NK-92 treated with Interleukin-12 subunit alpha and Interleukin-12 subunit beta, amount 100 ng/mL, for 24 hours (cell line): ENCODE data around the gene POU6F1.
"Not testable (repeated sequence)": the region's sequence is repeated elsewhere in the genome, so short reads cannot be mapped to it uniquely, and the experiment has no call there.

ENCODE experiments used
- DNase-seq: peaks from one replicate; lab custom pipeline; 2025; lab: John Stamatoyannopoulos, UW

Gene POU6F1

DNA sequence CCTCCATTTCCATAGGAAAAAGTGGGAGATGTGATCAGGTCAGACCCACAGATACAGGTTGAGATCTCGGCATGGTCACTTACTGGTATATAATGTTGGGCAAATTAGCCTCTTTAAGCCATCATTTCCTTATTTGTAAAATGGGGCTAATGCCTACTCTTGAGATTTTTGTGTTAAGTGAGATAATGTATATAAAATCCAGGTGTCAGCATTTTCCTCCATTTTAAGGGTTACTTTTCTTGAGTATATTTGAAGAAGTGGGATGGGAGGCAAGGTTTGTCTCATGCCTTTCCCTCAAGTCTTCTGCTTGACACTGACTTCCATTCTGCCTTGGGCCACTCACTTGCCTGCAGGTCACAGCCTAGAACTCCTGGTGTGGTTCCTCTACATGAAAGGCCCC is 10.1 kb upstream of the POU6F1 start:
- DNase-seq, result no peak

- DNase-seq, result not testable (repeated sequence)
Measured at GRCh38 chr12:51227112-51227511, 9.2 kb upstream of the POU6F1 start.

- no peak for DNase-seq
Measured at GRCh38 chr12:51225771-51226170, 7.9 kb upstream of the POU6F1 start.

DNA sequence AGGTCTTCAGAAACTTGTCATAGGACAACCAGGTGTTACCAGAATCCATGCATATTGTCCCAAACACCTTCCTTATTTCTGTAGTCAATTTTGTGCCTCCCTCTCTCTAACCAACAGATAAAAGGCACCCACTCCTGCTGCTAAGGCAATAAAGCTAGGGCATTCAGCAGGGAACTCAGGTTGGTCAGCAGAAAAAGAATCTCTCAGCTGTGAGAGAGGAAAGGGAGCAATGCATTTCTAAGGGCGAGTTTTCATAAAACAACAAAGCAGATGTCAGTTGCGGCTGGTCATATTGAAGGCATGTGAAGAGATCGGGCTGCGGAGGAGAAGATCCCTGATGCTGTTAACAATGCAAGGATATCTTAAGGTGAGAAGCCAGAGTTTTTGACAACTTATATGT is 7.4 kb upstream of the POU6F1 start:
- no peak for DNase-seq

GRCh38 chr12:51224625-51225024 is 6.8 kb upstream of the POU6F1 start:
- DNase-seq, result no peak

DNA sequence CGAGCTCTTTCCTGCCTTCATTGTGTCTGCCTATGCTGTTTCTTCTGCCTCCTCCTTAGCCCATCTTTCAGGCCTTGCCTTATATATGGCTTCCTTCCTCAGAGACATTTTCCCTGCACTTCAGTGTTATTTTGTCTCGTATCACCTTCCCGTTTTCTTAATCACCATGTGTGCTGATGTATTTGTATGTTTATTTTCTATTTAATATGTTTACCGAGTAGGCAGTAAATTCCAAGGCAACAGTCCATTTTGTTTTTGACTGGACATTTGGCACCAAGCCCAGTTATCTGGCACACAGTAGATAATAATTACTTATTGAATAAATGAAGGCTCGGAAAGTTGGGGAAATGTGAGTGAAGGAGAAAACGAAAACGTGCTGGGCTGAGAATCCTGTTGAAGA is 4.6 kb upstream of the POU6F1 start:
- no peak for DNase-seq

DNA sequence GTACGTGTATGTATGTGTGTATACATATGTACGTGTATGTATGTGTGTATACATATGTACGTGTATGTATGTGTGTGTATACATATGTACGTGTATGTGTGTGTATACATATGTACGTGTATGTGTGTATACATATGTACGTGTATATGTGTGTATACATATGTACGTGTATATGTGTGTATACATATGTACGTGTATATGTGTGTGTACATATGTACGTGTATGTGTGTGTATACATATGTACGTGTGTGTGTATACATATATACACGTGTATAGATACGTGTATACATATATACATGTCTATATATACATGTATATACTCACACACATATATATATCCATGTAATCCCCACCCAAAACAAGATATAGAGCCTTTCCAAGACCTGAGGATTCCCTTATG is 2.0 kb upstream of the POU6F1 start:
- not testable (repeated sequence) for DNase-seq

DNA sequence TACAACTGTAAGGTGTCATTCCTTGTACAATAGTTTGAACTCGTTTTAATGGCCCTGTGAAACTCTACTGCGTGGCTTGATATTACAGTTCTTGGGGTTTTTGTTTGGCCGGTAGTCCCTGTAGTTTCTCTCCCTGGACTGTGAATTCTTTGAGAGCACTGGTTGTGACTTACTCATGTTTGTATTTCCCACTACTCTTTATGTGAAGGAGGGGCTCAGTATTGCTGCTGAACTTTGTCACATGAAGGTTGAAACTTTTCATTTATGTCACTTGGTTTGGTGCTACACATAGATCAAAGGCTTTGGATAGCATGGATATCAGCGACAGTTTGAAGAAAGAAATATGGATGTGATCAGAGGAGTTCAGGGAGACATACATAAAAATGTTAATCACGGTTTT is 1.5 kb upstream of the POU6F1 start:
- no peak for DNase-seq

DNA sequence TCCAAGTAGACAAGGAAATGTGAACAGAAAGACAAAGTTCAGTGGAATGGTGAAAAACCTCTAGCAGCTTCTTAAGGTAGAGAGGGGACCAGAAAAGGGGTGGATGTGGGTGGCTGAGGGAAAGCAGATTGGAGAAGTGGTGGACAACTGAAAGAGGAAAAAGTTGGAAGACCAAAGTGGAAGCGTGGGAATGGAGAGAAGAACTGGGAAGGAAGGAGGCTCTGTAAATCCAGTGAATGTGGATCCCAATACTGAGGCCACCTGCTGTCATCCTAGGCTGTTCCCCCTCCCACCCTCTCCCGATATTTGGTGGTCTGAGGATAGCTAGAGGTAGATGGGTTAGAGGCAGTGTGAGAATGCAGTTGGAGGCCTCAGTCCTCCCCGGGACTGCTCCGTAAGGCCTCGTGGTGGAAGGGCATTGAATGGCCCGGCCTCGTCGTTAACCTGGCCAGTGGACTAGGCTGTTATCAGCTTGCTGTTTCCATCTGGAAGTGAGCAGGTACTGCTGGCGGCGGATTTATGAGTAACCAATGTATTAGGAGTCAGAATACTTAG is 822 bp upstream of the POU6F1 start:
- no peak for DNase-seq

DNA sequence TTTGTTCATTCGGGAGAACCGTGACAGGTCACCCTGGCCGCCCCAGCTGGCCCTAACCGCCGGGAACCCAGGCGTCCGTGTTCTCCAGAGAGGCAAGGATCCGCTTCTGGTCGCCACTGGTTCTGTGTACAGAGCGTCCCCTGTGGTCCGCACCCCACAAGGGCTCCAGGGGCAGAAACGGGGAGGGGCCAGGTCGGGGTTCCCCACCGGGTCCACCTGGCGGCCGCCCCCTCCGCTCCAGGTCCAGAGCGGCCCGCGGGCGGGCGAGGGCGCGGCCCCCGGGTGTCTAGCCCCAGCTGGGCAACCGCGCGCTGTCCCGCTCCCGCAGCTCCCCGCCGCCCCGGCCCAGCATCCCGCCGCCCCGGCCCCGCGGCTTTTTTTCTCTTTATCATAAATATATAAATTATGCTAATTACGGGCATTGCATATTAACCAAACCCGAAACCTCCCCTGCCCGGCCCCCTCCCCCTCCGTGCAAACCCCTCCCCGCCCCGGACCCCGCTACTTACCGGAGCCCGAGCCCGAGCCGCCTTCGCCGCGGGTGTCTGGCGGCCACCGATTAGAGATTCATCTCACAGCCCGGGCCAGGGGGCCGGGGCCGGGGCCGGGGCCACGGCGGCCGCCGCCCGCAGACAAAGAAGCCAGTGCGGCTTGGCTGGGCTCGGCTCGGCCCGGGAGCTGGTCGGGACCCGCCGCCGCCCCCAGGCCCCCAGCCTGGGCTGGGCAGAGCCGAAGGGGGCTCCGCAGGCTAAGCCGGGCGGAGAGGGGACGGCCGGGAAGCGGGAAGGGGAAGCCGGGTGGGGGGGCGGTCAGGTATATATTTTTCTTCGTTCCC is 512 bp downstream of the POU6F1 start:
- no peak for DNase-seq

DNA sequence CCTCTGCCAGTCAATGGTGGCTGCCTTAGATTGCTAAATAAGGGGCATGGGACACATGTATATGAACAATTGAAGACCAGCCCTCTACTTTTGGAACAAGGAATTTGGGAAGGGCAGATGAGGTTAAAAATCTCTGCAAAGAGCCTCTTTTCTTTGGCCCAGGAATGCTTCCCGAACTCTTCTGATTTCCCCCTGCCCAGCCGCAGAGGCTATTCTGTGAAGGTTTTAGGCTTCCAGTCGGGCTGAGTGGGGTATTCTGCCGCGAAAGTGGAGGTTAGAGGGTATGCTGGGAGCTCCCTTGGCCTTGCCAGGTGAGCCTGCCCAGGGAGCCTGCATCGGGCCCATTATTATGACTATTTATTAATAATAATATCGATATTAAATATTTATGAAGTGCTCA is 1.2 kb downstream of the POU6F1 start:
- DNase-seq, result no peak

- no peak for DNase-seq
Measured at GRCh38 chr12:51214895-51215294, 3.0 kb downstream of the POU6F1 start.

DNA sequence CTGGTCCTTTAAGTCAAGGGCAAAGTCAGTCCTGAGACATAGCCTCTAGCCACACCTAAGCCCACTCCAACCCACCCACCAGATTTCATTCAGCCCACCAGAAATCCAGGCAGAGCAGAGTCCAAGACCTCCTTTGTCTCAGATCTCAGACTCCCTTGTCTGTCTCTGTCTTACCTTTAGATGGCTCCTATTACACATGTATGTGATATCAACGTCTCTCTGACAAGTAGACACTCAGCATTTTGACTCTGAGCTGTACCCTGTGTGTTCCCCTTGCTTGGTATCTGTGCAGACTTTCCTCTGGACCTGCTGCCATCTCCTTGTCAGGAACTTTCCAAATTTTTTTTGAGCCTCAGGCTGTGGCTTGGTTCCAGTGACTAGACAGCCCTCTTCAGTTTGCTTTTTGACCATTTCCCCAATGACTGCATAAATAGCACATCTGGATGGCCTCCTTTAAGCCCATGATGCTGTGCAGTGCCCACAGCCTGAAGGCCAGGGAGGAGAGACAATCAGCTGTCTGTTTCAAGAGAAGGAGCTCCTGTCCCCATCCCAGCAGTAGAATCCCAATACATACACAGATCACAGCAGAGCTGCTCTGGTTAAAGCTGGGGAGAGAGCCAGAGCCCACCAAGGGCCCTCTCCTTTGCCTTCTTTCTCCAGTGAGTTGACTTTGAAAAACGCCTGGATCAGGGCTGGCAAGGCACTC is 7.0 kb downstream of the POU6F1 start:
- DNase-seq, result no peak

GRCh38 chr12:51209259-51209658 is 8.6 kb downstream of the POU6F1 start:
- no peak for DNase-seq

DNA sequence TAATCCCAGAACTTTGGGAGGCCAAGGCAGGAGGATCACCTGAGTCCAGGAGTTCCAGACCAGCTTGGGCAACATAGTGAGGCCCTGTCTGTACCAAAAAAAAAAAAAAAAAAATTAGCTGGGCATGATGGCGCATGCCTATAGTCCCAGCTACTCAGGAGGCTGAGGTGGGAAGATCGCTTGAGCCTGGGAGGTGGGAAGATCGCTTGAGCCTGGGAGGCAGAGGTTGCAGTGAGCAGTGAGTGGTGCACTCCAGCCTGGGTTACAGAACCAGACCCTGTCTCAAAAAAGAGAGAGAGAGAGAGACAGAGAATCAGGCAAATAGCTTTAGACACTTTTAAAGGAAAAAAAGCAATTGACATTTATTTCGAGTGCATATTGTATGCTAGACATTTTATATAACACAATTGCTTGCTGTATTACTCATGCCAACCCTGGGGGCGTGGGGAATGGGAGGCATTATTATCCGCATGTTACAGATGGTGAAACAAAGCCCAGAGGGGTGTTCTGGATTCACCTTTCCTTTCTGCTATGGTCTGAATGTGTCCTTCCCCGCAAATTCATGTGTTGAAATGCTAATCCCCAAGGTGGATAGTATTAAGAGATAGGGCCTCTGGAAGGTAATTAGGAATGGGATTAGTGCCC is 9.7 kb downstream of the POU6F1 start:
- no peak for DNase-seq

- DNase-seq, result no peak
Measured at GRCh38 chr12:51205350-51205749, 12.5 kb downstream of the POU6F1 start.

DNA sequence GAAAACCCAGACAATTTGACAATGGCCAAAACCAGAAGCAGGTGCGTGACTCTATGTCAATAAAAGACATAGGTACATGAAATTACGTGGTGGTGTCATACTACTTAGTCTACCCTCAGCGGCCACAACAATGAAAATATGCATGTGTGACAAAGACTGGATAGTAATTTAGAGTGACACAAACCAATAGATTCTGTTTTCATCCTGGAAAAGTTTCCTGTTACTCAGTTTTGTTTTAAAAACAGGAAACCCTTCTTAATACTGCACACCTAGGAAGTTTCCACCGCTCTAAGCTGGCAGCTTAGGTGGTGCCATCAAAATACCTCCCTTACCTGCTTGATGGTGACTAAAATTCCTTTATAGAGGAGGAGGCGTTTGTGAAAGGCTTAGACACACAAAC is 15.1 kb downstream of the POU6F1 start:
- no peak for DNase-seq

- no peak for DNase-seq
Measured at GRCh38 chr12:51200806-51201205, 17.1 kb downstream of the POU6F1 start.

GRCh38 chr12:51200156-51200555 is 17.7 kb downstream of the POU6F1 start:
- no peak for DNase-seq

DNA sequence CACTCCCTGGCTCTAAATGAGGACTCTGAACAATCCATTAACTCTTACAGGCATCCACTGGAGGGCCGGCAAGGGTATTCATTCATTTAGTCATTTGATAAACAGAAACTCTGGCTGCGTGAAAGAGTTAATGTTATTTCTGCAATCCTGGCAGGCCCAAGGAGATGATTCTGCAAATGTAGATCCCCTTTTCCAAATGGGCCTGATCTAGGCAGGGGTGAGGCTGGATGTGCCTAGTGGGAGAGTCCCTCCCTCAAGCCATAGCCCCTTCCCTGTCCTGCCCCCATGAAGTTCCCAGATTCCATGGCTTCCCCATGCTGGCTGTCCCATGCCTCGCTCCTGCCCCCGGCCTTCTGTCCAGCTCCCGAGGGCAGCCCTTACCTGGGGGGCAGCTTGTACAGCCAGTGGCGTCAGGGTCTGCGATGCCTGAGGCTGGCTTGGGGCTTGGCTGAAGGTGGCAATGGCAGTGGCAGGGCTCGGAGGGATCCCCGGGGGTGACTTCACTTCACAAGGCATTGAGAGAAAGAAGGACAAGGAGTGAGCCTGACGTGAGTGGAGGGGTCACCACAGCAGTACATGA is 18.4 kb downstream of the POU6F1 start:
- no peak for DNase-seq

- no peak for DNase-seq
Measured at GRCh38 chr12:51198568-51199365, 19.1 kb downstream of the POU6F1 start.
